Effector memory CD4-positive, alpha-beta T cell (primary cell): Measurements from ENCODE around the gene VAC14.

Experiments
- DNase-seq, 3 donors: peaks; one replicate each; pipeline ENCODE4 v3.0.0-alpha.2; 2020
- H3K27ac ChIP-seq: 2 replicates; pipeline ENCODE4 v1.7.0; 2013; ENCODE audit warnings: mild to moderate bottlenecking, low read length, moderate library complexity; ENCODE audit not compliant: insufficient read depth, poor library complexity, severe bottlenecking
- H3K27me3 ChIP-seq: replicated peaks from 2 replicates; pipeline ENCODE4 v1.7.0; 2013; ENCODE audit warnings: mild to moderate bottlenecking, low read length; ENCODE audit not compliant: insufficient read depth, control insufficient read depth, poor library complexity, severe bottlenecking
- H3K36me3 ChIP-seq: 2 replicates; pipeline ENCODE4 v1.7.0; 2013; ENCODE audit warnings: mild to moderate bottlenecking, low read length, moderate library complexity; ENCODE audit not compliant: control insufficient read depth, insufficient read depth
- H3K4me1 ChIP-seq: 2 replicates; pipeline ENCODE4 v1.7.0; 2013; ENCODE audit warnings: low read length, mild to moderate bottlenecking; ENCODE audit not compliant: control insufficient read depth, insufficient read depth, poor library complexity, severe bottlenecking
- H3K4me3 ChIP-seq: 2 replicates; pipeline ENCODE4 v1.7.0; 2013; ENCODE audit warnings: low read length, low read depth, mild to moderate bottlenecking; ENCODE audit not compliant: insufficient read depth, poor library complexity, severe bottlenecking
- H3K9me3 ChIP-seq: 2 replicates; pipeline ENCODE4 v1.7.0; 2013; ENCODE audit warnings: mild to moderate bottlenecking, low read length, moderate library complexity; ENCODE audit not compliant: control insufficient read depth

VAC14 gene

DNA sequence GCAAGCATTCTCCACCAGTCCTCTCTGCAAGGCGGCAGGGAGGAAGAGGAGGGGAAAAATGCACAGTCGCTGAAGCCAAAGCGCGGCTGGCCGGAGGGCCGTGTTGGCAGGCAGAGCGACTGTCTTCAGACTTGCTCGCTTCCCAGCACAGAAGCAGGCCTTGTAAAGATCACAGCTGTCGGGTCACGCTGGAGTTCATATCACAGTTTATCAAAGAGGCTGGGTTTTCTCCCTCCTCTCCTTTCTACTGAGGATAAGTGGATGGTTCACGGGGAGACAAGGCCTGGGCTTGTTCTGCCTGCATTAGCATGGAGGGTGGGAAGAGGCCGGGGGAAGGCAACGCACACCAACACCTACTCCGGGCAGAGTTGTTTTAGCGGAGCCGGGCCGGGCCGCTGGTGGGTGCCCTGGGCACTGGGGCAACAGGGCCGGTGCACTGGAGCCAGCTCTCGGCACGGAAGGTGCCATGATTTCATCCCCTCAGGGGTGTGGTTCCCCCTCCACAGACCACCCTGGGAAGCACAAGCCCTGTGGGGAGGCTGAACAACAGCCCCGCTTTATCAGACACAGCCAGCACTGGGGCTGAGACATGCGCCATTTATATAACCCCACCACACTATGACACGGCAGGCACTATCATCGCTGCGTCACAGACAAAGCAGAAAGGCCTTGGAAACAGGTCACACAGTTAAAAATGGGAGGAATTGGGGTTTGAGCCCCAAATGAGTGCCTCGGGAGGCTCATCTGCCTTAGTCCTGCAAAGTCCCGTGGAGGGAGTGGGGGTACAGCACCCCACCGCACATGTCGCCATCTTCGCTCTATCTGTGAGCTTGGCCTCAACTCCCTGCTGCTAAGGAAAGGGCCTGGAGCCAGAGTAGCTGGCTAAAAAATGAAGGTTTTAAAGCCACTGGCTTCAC lies 74.8 kb downstream of the VAC14 start:
- Histone ChIP-seq H3K27me3 (no peaks in the 10 kb centered on the region), H3K9me3 (no peaks in the 10 kb centered on the region), H3K36me3 (peaks cover 31% of the 10 kb centered on the region), H3K27ac (no peak overlapping the region), H3K4me3 (no peak overlapping the region), H3K4me1 (no peaks in the 10 kb centered on the region)
- no peak for DNase-seq

DNA sequence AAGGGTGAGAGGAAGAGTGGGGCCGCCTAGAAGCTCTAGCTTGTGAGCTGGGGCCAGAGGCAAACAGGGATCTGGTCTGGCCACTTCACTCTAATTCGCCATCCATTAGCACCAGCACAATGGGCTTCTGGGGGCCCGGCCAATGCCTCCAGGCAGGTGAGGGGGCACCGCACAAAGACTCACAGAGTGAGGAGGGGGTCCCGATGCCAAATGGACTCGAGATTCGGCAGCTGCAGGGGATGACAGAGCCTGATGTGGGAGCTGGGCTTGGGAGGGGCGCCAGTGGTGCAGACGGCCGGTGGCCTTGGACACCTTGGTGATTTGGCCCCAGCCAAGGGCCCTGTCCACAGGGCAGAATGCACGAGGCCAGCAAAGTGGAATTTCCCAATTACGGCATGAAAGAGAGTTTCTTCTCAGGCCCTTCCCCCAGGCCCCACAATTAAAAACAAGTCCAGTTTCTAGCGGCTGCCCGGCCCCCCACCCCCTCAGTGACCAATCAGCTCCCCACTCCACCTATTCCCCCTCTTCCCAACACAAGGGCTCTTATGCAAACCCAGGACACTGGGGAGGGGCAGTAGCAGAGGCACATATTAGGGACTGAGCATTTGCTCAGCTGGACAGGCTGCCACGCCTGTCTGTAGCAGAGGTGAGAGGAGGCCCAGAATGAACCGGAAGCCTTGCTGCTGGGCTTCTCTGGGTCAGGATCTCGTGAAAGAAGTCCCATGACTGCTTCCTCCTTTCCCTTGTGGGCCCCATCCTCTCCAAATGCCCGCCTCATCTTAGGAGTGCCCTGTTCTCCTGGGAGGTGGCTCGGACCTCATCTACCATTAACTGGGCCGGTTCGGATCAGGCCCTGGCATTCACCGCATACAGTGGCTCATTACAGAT lies 75.7 kb downstream of the VAC14 start:
- Histone ChIP-seq H3K27ac (no peak overlapping the region), H3K4me3 (no peak overlapping the region), H3K27me3 (no peaks in the 10 kb centered on the region), H3K4me1 (no peaks in the 10 kb centered on the region), H3K9me3 (no peaks in the 10 kb centered on the region), H3K36me3 (peaks cover 26% of the 10 kb centered on the region)
- DNase-seq = no peak

DNA sequence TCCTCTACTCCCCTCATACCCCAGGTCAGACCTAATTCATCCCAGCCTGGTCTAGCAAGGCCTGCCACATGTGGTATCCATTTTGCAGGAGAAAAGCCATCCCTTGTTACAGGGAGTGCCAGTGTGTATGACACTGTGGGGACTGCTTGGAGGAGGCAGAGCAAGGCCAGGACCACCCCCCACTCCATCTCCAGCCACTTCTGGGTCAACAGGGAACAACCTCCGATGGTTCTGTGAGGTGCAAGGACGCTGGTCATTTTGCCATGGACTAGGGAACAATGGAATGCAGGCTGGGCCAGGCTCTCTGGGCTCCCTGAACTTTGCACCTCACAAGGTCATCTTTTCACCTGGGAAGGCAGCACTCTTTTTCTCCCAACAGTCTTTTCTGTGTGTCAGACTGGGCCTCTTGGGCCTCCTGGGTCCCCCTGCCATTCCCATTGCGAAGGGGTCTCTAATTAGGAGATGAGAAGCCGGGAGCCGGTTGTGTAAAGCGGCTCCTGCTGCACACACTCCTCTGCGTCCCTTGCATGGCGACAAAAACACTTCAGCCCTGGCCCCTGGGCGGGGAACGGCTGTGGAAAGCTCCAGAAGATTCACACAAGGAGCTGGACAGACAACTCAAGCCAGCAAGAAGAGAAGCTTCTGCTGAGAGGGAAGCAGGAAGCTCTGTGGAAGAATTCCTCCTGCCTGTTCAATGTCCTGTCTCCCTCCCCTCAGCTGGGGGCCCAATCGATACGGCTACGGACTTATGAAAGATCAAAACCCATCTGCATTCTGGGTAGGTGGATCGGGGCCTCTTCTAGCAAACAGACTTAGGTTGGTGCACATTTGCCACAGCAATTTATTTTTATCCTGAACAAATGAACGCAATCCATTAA lies 76.6 kb downstream of the VAC14 start:
- Histone ChIP-seq H3K36me3 (peaks cover 26% of the 10 kb centered on the region), H3K27me3 (no peaks in the 10 kb centered on the region), H3K27ac (no peak overlapping the region), H3K4me1 (no peaks in the 10 kb centered on the region), H3K4me3 (no peak overlapping the region), H3K9me3 (no peaks in the 10 kb centered on the region)
- no peak for DNase-seq

- no peak for DNase-seq
- H3K4me3 ChIP-seq = no peak overlapping the region
- no peaks in the 10 kb centered on the region for H3K4me1 ChIP-seq
- H3K9me3 ChIP-seq = no peaks in the 10 kb centered on the region
- no peak overlapping the region for H3K27ac ChIP-seq
- no peaks in the 10 kb centered on the region for H3K27me3 ChIP-seq
- H3K36me3 ChIP-seq = peaks cover 23% of the 10 kb centered on the region
These were observed 77.2 kb downstream of the VAC14 start for GRCh38 chr16:70723740-70724145.

- Histone ChIP-seq H3K27me3 (no peaks in the 10 kb centered on the region), H3K4me3 (no peak overlapping the region), H3K9me3 (no peaks in the 10 kb centered on the region), H3K27ac (no peak overlapping the region), H3K4me1 (no peaks in the 10 kb centered on the region), H3K36me3 (peaks cover 15% of the 10 kb centered on the region)
- DNase-seq = no peak
These were observed 79.6 kb downstream of the VAC14 start for GRCh38 chr16:70721202-70721963.

GRCh38 chr16:70720425-70721201 lies 80.3 kb downstream of the VAC14 start:
- H3K36me3 ChIP-seq = peaks cover 15% of the 10 kb centered on the region
- no peaks in the 10 kb centered on the region for H3K4me1 ChIP-seq
- H3K27ac ChIP-seq = no peak overlapping the region
- H3K9me3 ChIP-seq = no peaks in the 10 kb centered on the region
- H3K4me3 ChIP-seq = no peak overlapping the region
- no peak for DNase-seq
- no peaks in the 10 kb centered on the region for H3K27me3 ChIP-seq

DNA sequence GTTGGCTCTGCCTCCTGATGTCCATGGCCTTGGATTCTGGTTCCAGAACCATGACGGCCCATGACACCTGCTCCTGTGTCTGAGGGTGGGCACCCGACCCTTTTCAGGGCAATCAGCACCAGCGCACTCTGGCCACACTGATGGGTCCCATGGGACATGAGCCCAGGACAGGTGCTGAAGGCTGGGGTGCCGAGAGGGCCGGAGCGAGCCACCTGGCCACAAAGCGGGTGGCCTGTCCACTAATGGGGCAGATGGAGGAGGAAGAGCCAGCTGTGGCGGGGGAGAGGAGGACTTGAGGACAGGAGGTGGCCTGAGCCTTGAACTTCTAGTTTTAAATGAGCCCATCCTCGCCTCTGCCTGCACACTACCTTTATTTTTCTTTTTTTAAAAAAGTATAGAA lies 83.9 kb downstream of the VAC14 start:
- Histone ChIP-seq H3K27ac (no peak overlapping the region), H3K9me3 (no peaks in the 10 kb centered on the region), H3K27me3 (no peaks in the 10 kb centered on the region), H3K36me3 (peaks cover 12% of the 10 kb centered on the region), H3K4me3 (no peak overlapping the region), H3K4me1 (no peaks in the 10 kb centered on the region)
- DNase-seq = no peak

GRCh38 chr16:70715860-70716357 lies 85.0 kb downstream of the VAC14 start:
- peaks cover 11% of the 10 kb centered on the region for H3K36me3 ChIP-seq
- H3K27me3 ChIP-seq = no peaks in the 10 kb centered on the region
- H3K4me1 ChIP-seq = no peaks in the 10 kb centered on the region
- no peak overlapping the region for H3K4me3 ChIP-seq
- no peaks in the 10 kb centered on the region for H3K9me3 ChIP-seq
- no peak overlapping the region for H3K27ac ChIP-seq
- no peak for DNase-seq
